GM18867 (cell line): ENCODE results near the gene TPM1.

Experiments
- ATAC-seq: cut with Tn5 transposase; IDR thresholded peaks from one replicate; pipeline ENCODE4 v1.9.1; 2021; ENCODE audit warnings: mild to moderate bottlenecking, moderate library complexity; ENCODE audit not compliant: unreplicated experiment

Gene TPM1

GRCh38 chr15:63015618-63016017 lies 26.9 kb upstream of the TPM1 start:
- no peak for ATAC-seq

DNA sequence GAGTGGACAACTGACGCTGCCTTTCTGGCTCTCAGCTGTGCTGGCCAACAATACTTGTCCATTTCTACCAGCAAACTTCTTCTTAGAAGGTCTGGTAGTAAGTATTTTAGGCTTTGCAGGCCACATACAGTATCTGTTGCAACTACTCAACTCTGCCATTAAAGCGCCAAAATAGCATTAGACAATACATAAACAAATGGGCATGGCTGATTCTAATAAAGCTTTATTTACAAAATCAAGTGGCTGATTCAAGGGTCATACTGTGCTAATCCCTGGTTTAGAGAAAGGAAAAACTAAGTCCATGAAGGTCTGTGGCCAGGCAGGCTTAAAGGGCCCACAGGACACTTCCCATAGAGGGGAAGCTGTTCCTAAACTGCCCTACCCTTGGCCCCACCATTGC lies 26.3 kb upstream of the TPM1 start:
- no peak for ATAC-seq

- no peak for ATAC-seq
These were observed 23.9 kb upstream of the TPM1 start for GRCh38 chr15:63018639-63019038.

DNA sequence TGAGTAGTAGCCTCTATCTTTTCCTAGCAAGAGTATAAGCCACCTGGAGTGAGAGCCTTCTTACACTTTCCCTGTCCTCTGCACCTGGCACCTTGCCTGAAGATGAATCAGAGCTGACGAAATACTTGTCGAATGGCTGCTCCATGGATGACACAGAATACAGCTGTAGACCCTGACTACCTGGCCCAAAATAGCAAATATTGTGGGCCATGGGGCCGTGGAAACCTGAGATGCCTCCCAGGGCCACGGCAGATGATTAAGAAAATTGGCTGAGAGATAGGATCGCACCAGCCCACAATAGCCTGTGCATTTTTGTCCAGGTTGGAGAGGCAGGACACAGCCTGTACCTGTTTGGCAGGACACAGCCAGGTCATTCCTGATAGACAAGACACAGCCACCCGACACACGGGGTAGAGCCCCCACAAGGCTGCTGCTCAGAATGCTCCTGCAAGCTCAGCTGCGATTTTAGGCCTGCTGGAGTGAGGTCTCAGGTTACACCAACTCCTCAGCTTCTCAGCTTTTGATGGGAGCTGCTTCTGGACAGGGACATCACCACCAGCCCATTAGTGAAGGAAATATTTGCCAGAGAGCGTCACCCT lies 22.9 kb upstream of the TPM1 start:
- no peak for ATAC-seq

DNA sequence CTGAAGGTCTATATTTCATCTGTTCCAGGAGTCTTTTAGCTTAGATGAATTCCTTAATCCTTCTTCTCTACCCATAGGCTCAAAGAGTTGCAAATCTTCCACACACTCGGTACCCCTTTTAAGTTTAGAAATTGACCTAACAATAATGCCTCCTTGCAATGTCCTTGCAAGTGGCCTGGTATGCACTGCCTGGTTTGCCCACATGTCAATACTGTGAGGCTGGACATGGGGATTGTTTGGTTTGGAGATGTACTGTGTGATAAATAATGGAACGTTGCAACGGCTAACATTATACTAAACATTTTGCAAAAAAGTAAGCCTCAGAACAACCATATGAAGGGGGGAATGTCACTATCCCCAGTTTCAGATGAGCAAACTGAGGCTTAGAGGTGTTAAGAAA lies 22.4 kb upstream of the TPM1 start:
- ATAC-seq: no peak

DNA sequence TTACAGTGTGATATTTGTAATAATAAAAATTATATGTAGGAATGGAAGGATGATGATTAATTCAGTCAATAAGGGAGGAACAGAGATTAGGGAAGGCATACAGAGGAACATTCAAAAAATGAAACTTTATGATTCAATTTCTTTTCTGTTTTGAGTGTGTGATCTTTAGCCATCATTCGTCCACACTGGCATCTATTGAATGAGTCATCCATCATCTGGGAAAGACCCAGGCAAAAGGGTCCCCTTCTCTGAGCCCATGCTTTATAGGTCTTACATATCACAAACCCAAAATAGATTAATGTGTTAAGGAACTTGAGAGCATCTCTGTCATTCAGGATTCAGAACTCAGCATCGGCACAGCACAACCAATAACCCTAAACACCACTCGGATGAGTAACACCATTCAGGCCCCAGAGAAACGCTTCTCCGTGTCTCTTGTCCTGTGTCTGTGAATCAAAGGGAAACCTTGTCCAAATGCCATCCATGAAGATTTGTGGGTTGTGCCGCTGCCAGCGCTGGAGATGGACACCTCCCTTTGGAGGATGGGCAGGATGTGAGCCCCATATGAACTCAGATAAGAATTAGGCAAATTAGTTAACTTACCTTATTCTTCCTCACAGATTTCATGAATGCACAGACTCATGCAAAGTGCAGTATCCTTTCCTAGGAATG lies 21.7 kb upstream of the TPM1 start:
- ATAC-seq: no peak

DNA sequence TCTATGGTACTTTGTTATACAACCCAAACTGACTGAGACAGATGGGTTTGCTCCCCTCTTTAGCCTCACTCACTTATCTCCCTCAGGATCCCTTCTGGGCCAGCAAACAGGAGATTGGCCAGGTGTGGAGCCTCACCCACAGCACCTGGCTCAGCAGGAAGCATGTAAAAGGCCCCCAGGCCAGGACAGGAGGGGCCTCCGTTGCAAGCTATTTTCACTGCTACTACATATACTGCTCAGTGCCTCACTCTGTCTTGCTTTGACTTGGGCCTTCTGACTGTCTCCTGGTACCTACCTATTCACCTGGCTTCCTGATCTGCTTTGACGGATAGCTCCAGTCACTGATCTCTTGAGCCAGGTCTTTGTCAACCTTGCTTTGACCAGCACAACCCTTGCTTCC lies 20.4 kb upstream of the TPM1 start:
- no peak for ATAC-seq

GRCh38 chr15:63022663-63023062 lies 19.9 kb upstream of the TPM1 start:
- ATAC-seq: no peak

DNA sequence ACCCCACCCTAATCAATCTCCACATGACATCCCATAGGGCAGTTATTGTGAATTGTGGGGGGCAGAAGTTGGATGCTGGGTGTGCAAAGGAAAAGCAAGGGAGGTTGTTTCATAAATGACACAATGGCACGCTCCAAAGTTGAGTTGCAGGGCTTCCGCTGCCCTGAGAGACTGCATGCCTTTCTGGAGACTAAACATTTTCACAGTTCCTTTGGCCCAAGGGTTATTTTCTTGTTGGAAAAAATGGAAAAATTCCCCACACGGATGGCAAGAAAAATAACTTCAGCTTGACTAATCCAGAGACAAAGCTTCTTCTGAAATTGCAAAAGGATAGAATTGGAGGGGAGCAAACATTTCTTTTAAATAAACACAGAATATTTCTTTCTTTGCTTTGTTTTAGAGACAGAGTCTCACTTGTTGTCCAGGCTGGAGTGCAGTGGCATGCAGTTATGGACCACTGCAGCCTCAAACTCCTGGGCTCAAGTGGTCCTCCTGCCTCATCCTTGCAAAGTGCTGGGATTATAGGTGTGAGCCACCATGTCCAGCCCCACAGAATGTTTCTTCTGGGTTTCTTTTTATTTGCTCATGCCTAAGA lies 19.1 kb upstream of the TPM1 start:
- ATAC-seq: no peak

- ATAC-seq: no peak
These were observed 17.1 kb upstream of the TPM1 start for GRCh38 chr15:63025460-63025859.

- no peak for ATAC-seq
These were observed 14.9 kb upstream of the TPM1 start for GRCh38 chr15:63027646-63028045.

DNA sequence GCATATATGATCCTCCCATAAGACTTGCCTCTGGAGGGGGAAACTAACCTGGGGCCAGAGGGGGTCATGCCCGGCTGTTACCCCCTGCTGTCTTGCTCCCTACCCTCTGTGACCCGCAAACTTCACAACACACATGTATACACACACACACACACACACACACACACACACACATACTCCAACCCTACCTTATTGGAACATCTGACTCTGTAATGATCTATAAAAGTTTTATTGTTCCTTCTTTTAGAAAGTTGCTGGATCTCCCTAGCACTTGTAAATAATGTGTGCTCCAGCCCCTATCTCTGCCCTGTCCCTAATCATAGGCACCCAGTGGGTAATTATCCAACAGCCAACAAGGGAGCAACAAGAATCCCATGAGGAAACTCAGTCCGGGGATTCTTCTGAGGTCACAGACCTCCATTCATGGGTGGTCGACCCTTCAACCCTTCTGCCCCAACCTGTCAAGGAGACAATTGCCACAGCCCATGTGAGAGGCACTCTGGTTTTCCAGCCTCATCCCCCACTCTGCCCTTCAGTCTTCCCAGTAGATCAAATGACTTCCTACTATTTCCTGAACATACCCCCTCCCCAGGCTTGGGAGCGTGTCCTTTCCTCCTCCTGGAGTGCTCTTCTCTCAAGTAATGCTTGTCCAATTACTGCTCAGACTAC lies 14.0 kb upstream of the TPM1 start:
- no peak for ATAC-seq

DNA sequence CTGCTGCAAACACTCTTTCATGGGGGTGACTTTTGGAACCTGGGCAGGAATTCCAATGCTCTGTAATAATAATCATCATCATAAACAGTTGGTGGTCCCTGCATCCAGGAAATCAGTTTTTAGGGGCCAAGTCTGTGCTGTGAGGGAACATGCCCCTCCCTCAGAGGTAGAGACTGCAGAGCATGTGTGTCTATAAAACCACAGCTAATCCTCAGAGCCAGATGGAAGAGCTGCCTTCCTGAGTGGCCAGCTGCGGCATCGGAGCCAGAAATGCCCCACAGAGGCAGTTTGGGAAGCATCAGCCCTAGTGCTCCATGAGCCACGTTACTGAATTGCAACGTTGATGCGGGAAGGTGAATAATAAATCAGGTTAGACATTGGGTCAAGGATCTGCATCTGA lies 12.9 kb upstream of the TPM1 start:
- no peak for ATAC-seq

- ATAC-seq: no peak
These were observed 12.4 kb upstream of the TPM1 start for GRCh38 chr15:63030101-63030551.

- ATAC-seq: no peak
These were observed 8.0 kb upstream of the TPM1 start for GRCh38 chr15:63034578-63034977.

DNA sequence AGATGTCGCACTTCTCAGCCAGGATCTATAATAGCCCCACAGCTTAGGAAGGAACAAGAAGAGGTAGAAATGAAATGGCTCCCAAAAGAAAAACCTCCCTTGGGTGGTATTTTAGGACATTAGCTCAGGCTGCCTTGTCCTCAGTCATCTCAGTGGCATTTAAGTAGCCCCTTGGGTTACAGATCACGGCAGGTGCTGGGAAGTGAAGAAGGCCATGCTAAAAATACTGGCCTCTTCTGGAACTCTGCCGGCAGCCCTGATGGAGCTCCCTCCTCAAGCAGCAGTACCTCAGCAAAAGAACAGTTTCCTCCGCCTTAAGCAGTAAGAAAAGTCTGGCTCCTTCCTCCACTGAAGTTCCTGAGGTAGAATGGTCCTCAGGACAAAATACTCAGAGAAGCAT lies 7.3 kb upstream of the TPM1 start:
- ATAC-seq: no peak

DNA sequence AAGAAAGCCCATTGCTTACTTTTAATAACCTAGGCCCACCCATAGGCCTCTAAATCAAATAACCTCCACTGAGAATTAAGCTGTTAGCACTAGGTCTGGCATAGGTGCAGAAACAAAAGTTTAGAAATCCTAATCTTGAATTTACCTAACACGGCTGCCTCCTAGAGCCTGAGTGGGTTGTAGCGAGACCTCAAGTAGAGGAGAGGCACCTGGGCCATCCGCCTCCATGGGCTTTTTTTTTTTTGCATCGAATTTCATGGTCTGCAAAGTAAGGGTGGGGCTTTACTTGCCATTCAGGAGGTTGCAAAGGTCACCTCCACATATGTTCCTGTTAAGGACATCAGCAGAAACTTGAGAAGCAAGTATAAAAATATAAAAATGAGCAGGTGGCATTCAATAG lies 6.6 kb upstream of the TPM1 start:
- ATAC-seq: no peak

GRCh38 chr15:63037976-63038720 lies 4.4 kb upstream of the TPM1 start:
- no peak for ATAC-seq

- ATAC-seq: no peak
These were observed 3.4 kb upstream of the TPM1 start for GRCh38 chr15:63038926-63039673.

- no peak for ATAC-seq
These were observed 2.7 kb upstream of the TPM1 start for GRCh38 chr15:63039811-63040210.

DNA sequence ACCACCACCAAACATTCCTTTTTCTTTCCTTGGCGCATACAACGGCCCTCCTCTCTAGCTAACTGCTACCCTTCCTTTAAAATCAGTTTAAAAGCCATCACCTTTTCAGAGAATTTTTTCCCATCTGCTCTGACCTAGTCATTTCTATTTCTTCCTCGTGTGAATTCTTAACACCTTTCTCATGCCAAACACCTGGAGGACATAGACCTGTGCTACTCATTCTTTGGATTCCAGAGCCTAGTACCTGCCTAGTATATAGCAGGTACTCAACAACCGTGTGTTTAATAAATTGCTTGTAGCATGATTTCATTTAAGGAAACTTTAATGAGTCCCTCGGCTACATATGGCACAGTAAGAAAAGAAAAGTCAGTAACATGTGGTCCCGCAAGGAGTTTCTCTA lies 2.0 kb upstream of the TPM1 start:
- no peak for ATAC-seq
